CD4-positive, alpha-beta T cell treated with Interleukin-15 for 4 hours (primary cell): ENCODE results near the gene CDC27.
"Not testable (repeated sequence)": the region's sequence is repeated elsewhere in the genome, so short reads cannot be mapped to it uniquely, and the experiment has no call there.

Source experiments
- DNase-seq: peaks from one replicate; pipeline ENCODE4 v3.0.0-alpha.2; 2020; ENCODE audit warnings: low spot score

Gene CDC27

GRCh38 chr17:47188876-47189731 is at the start of gene CDC27:
Gene CDC27, minus strand, starts transcription at chr17:47189295. Its CDS starts 123 bp downstream, at chr17:47189172.
- peak; percentile 99 for DNase-seq

GRCh38 chr17:47238321-47239010 is 49.4 kb upstream of the CDC27 start:
- DNase-seq = no peak

DNA sequence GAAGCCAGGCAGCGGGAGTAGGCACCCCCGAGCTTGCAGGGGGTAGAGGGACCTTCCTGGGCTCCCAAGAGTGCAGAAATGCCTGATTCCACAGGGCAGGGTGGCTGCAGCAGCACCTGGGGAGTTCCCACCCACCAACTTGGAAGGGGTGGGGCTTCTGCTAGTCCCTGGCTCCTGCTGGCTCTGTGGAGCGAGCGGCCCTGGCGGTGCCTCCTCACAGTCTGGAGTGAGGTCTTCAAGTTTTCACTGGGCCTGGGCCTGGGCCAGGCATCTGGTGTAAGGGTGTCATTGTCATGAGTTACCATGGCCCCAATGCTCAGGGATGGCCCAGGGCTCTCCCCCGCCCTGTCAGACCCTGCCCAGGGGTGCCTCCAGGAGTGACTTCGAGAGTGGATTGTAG is 48.7 kb upstream of the CDC27 start:
- DNase-seq = no peak

GRCh38 chr17:47235923-47236322 is 46.8 kb upstream of the CDC27 start:
- DNase-seq = no peak

- DNase-seq = no peak
These were observed 46.4 kb upstream of the CDC27 start for GRCh38 chr17:47235506-47235905.

DNA sequence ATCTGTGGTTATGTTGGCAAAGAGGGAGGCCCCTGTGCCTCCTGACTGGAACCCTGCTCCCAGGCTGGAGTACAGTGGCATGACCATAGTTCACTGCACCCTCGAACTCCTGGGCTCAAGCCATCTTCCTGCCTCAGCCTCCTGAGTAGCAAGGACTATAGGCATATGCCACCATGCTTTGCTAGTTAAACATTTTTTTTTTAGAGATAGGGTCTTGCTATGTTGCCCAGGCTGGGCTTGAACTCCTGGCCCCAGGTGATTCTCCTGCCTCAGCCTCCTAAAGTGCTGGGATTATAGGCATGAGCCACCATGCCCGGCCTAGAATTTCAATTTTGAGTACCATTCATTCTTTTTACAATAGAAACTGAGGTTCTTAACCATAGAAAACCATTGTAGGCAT is 43.4 kb upstream of the CDC27 start:
- no peak for DNase-seq

DNA sequence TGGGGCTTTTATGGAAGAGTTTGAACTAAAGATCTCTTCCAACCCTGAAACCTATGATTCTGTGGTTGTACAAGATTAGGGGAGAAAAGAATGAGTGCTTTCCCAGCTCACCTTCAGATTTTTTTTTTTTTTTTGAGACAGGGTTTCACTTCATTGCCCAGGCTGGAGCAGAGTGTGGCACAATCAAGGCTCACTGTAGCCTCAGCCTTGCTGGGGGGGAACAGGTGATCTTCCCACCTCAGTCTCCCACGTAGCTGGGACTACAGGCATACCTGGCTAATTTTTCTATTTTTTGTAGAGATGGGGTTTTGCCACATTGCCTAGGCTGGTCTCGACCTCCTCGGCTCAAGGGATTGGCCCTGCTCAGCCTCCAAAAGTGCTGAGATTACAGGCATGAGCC is 42.8 kb upstream of the CDC27 start:
- DNase-seq = no peak

- no peak for DNase-seq
These were observed 42.2 kb upstream of the CDC27 start for GRCh38 chr17:47231334-47231733.

GRCh38 chr17:47230864-47231263 is 41.8 kb upstream of the CDC27 start:
- no peak for DNase-seq

DNA sequence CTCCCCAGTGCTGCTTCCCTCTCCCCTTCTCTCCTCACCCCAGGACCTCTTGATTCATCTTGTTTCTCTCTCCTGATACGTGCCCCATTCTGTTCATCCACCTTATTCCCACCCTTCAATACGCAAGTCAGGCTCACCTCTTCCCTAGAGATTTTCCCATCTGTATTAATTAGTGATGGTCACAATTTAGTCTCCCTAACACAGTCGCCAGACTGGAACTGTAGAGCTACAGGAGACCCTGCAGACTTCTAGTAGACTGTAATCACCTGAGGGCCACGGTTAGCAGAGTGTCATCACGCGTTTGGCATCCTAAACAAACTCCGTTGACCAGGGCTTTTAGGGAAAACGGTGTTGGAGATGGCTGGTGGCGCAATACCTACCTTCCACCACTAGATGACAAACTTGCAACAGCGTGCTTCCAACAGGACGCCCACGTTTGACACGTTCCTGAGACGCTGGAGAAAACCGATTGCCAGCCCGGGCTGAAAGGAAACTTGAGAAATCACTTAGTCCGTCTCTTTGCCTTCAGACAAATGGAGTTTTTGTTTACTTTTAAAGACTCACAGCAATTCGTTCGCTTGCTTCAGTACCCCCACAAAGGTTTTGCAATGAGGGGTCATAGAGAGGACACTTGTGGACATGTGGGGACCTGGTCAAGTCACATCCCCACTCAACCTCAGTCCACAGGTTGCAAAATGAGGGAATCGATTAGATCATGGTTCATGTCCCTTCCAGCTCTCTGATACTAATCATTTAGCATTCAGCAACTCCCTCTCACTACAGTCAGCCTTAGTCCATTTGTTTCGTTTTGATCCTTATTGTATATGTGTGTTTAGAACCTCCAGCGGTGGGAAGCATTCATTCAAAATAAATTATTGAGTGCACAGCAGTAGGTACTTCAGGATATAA is 40.7 kb upstream of the CDC27 start:
- peak; percentile 70 for DNase-seq

GRCh38 chr17:47227862-47228261 is 38.8 kb upstream of the CDC27 start:
- DNase-seq = no peak

GRCh38 chr17:47225911-47226688 is 37.0 kb upstream of the CDC27 start:
- DNase-seq = no peak

GRCh38 chr17:47225436-47225858 is 36.4 kb upstream of the CDC27 start:
- no peak for DNase-seq

DNA sequence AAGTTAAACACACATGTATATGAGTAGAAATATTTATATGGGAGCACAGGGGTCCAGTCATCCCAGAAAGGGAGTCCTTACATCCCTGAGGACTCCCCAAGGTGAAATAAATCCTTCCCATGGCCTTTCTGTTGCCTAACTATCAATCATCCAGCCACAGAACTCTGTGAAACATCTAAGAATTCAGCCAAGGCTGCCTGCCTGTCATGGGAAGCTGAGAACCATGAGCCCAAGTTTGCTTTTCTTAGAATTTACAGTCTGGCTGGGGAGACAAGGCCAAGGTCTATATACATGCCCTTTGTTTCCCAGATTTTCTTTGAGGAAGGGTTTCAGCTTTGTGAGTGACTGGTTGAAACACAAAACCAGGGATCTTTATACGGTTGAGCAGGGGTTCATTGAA is 35.9 kb upstream of the CDC27 start:
- no peak for DNase-seq

GRCh38 chr17:47224077-47224476 is 35.0 kb upstream of the CDC27 start:
- not testable (repeated sequence) for DNase-seq

GRCh38 chr17:47223460-47223859 is 34.4 kb upstream of the CDC27 start:
- DNase-seq = no peak

- no peak for DNase-seq
These were observed 33.9 kb upstream of the CDC27 start for GRCh38 chr17:47223007-47223406.

DNA sequence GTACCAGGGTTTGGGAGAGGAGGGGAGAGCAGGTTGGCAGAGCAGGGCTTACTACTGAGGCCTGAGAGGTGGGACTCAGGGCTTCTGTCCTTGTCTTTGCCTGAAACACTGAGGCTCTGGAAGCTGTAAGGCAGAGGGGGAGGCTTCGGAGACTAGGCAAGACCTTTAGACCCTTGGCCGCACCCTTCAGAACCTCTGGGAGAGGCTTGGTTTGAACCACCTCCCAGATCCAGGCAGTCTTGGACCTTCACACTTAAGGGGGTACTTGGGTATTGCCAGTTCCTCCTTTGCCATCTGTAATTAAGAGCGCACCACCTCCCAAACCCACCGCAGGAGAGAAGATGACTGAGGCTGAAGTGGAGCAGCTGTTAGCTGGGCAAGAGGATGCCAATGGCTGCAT is 33.0 kb upstream of the CDC27 start:
- DNase-seq = no peak

DNA sequence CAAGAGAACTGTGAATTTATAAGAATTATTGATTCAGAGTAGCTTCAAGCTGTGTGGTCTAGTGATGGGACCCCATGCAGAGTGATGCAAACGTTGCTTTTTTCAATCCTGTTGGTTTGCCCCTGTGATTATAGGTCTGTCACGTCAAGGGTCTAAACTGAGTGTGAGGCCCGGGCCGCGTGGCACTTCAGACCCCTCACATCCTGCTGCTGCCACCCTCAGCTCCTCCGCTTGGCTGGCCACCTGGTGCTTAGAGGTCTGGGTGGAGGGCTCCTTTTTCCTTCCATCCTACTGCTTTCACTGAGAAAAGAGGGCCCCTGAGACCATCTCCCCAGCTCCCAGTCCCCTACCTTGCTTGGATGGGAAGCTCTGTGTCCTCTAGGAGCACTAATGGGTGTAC is 32.1 kb upstream of the CDC27 start:
- no peak for DNase-seq

DNA sequence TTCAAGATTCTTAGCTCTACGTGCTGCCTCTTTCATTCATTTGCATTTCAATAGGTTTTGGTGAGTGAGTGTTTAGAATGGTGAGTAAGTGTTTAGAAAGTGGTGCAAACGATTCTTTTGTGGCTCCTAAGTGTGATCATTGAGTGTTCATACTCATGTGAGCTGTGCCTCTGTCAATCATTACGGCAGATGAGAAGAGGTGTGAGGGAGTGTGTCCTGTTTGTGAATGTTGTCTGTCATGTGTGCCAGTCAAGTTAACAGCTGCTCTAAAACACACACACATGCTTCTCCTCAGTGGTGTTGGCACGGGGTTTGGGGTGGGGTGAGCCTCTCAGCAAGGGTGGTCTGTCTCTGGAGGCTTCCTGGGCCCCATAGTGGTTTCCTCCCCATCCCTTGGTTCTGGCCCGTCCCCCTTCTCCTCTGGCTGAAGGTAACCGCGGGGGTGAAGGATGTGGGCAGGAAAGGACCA is 31.5 kb upstream of the CDC27 start:
- DNase-seq = peak; percentile 39
